Stimulated activated CD8-positive, alpha-beta memory T cell treated with anti-CD3 and anti-CD28 coated beads, Interleukin-12 subunit alpha, Interleukin-12 subunit beta, amount 100 ng/mL, for 24 hours (primary cell): ENCODE data around the gene ZMYM4.

Source experiments
- DNase-seq: peaks from one replicate; pipeline ENCODE4 v3.0.0-alpha.2; 2020; ENCODE audit errors: extremely low read depth

Gene ZMYM4

GRCh38 chr1:35278886-35279554, 10.5 kb downstream of the ZMYM4 start:
- no peak for DNase-seq

GRCh38 chr1:35279555-35279904, 11.0 kb downstream of the ZMYM4 start:
- DNase-seq, result no peak

GRCh38 chr1:35280006-35280405, 11.5 kb downstream of the ZMYM4 start:
- no peak for DNase-seq

- DNase-seq, result no peak
These were observed 13.1 kb downstream of the ZMYM4 start for GRCh38 chr1:35281565-35281964.

- no peak for DNase-seq
These were observed 13.7 kb downstream of the ZMYM4 start for GRCh38 chr1:35282172-35282571.

- DNase-seq, result no peak
These were observed 16.3 kb downstream of the ZMYM4 start for GRCh38 chr1:35284852-35285251.

GRCh38 chr1:35285771-35286606, 17.5 kb downstream of the ZMYM4 start:
- no peak for DNase-seq

GRCh38 chr1:35287807-35288640, 19.5 kb downstream of the ZMYM4 start:
- DNase-seq, result no peak

- DNase-seq, result no peak
These were observed 20.3 kb downstream of the ZMYM4 start for GRCh38 chr1:35288761-35289160.

- no peak for DNase-seq
These were observed 21.9 kb downstream of the ZMYM4 start for GRCh38 chr1:35290452-35290851.

GRCh38 chr1:35294809-35295208, 26.3 kb downstream of the ZMYM4 start:
- no peak for DNase-seq

- no peak for DNase-seq
These were observed 29.4 kb downstream of the ZMYM4 start for GRCh38 chr1:35297886-35298285.

- no peak for DNase-seq
These were observed 30.0 kb downstream of the ZMYM4 start for GRCh38 chr1:35298464-35298863.

GRCh38 chr1:35300376-35300775, 31.9 kb downstream of the ZMYM4 start:
- no peak for DNase-seq

GRCh38 chr1:35301674-35302392, 33.3 kb downstream of the ZMYM4 start:
- DNase-seq, result no peak

GRCh38 chr1:35305383-35305782, 36.9 kb downstream of the ZMYM4 start:
- DNase-seq, result no peak

- DNase-seq, result no peak
These were observed 47.1 kb downstream of the ZMYM4 start for GRCh38 chr1:35315649-35316048.

- no peak for DNase-seq
These were observed 47.8 kb downstream of the ZMYM4 start for GRCh38 chr1:35316264-35316663.

- no peak for DNase-seq
These were observed 51.6 kb downstream of the ZMYM4 start for GRCh38 chr1:35319988-35320713.

GRCh38 chr1:35320937-35321336, 52.4 kb downstream of the ZMYM4 start:
- DNase-seq, result no peak

- DNase-seq, result no peak
These were observed 56.0 kb downstream of the ZMYM4 start for GRCh38 chr1:35324486-35324885.
